GM06990 (cell line): ENCODE results near the gene PKD1.

Source experiments
- DNase-seq: peaks from one replicate; pipeline ENCODE4 v3.0.0-alpha.2; 2011; ENCODE audit not compliant: insufficient read length; ENCODE audit errors: extremely low read depth
- H3K27me3 ChIP-seq: replicated peaks from 2 replicates; pipeline ENCODE4 v1.6.0; 2011; ENCODE audit warnings: low read length; ENCODE audit not compliant: control insufficient read depth, insufficient read depth
- H3K36me3 ChIP-seq: 2 replicates; pipeline ENCODE4 v1.5.1; 2011; ENCODE audit warnings: low read length; ENCODE audit not compliant: control insufficient read depth, insufficient read depth
- H3K4me3 ChIP-seq: replicated peaks from 2 replicates; pipeline ENCODE4 v1.5.1; 2011; ENCODE audit warnings: low read depth, mild to moderate bottlenecking, control low read depth, low read length
- CTCF ChIP-seq: IDR thresholded peaks from 2 replicates; pipeline ENCODE4 v1.5.1; 2011; ENCODE audit warnings: low read length, control low read depth, mild to moderate bottlenecking, inconsistent platforms; ENCODE audit not compliant: insufficient read depth, poor library complexity, severe bottlenecking

The PKD1 gene

GRCh38 chr16:2086106-2086742, 49.5 kb downstream of the PKD1 start:
- Histone ChIP-seq H3K36me3 (peaks cover 36% of the 10 kb centered on the region), H3K4me3 (no peak overlapping the region), H3K27me3 (no peaks in the 10 kb centered on the region)
- DNase-seq, result no peak
- no peak for TF ChIP-seq CTCF

GRCh38 chr16:2085669-2086068, 50.0 kb downstream of the PKD1 start:
- no peak for DNase-seq
- Histone ChIP-seq H3K27me3 (no peaks in the 10 kb centered on the region), H3K4me3 (no peak overlapping the region), H3K36me3 (peaks cover 36% of the 10 kb centered on the region)
- no peak for TF ChIP-seq CTCF

DNA sequence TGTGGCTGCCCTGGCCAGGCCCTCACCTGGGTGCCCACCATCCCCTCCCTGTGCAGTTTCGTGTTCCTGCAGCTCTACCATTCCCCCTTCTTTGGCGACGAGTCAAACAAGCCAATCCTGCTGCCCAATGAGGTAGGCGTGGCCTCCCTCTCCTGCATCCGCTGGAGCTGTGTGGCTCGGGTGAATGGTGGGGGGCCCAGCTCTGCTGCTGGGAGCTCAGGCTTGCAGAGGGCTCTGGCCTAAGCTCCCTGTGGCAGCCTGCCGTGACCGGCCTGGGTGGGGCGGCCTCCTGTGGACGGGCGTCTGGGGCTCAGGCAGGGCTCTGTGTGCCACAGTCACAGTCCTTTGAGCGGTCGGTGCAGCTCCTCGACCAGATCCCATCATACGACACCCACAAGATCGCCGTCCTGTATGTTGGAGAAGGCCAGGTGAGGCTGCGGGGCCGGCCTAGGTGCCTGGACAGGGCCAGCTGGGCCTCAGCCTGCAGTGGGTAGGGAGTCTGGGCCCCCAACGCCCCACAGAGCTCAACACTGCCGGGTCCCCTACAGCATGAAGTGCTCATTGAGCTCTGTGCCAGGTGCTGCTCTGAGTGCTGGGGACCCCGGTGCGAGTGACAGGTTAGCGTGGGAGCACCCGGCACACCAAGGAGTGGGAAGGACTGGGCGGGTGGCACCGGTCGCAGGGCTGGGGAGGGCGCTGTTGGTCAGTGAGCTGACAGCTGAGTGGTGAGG, 50.6 kb downstream of the PKD1 start:
- DNase-seq, result no peak
- no peak overlapping the region for H3K4me3 ChIP-seq
- no peaks in the 10 kb centered on the region for H3K27me3 ChIP-seq
- H3K36me3 ChIP-seq, result peaks cover 36% of the 10 kb centered on the region
- TF ChIP-seq CTCF, result no peak

- no peak for TF ChIP-seq CTCF
- no peak for DNase-seq
- H3K4me3 ChIP-seq, result no peak overlapping the region
- H3K27me3 ChIP-seq, result no peaks in the 10 kb centered on the region
- H3K36me3 ChIP-seq, result peaks cover 38% of the 10 kb centered on the region
Observed at GRCh38 chr16:2083876-2084780, 51.6 kb downstream of the PKD1 start.

DNA sequence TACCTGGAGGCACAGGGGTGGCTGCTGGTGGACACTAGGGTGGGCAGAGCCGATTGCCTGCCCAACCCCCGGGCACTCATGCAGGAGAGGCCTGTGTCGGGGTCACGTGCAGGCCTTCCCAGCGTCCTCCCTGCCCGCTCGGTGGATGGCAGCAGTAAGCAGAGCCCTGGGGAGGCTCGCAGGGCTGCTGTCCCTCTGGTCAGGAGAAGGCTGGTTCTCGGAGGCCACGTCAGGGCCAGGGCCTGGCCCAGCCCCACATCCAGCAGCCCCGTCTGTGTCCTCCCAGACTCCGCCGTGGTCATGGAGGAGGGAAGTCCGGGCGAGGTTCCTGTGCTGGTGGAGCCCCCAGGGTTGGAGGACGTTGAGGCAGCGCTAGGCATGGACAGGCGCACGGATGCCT, 52.3 kb downstream of the PKD1 start:
- no peak for TF ChIP-seq CTCF
- Histone ChIP-seq H3K27me3 (no peaks in the 10 kb centered on the region), H3K4me3 (no peak overlapping the region), H3K36me3 (peaks cover 38% of the 10 kb centered on the region)
- no peak for DNase-seq
